Fibroblast of pulmonary artery (primary cell): ENCODE measurements around the gene FFAR1.

ENCODE experiments used
- DNase-seq: peaks from one replicate; pipeline ENCODE4 v3.0.0-alpha.2; 2010; ENCODE audit warnings: low read depth
- H3K4me3 ChIP-seq: replicated peaks from 2 replicates; pipeline ENCODE4 v1.5.1; 2011; ENCODE audit warnings: low read depth, mild to moderate bottlenecking, control low read depth, low read length, moderate library complexity
- CTCF ChIP-seq: IDR thresholded peaks from 2 replicates; pipeline ENCODE4 v1.5.1; 2011; ENCODE audit warnings: mild to moderate bottlenecking, control low read depth, low read length, inconsistent platforms; ENCODE audit errors: missing control alignments

Gene FFAR1

GRCh38 chr19:35347930-35348298, 212 bp downstream of the FFAR1 start:
- no peak overlapping the region for H3K4me3 ChIP-seq
- TF ChIP-seq CTCF = no peak
- DNase-seq = no peak

- TF ChIP-seq CTCF = no peak
- H3K4me3 ChIP-seq = no peak overlapping the region
- no peak for DNase-seq
Measured at GRCh38 chr19:35348911-35349611, 1.4 kb downstream of the FFAR1 start.

GRCh38 chr19:35349614-35350521, 2.2 kb downstream of the FFAR1 start:
- DNase-seq = no peak
- TF ChIP-seq CTCF = no peak
- H3K4me3 ChIP-seq = no peak overlapping the region

- TF ChIP-seq CTCF = no peak
- no peak for DNase-seq
Measured at GRCh38 chr19:35350591-35350990, 2.9 kb downstream of the FFAR1 start.

GRCh38 chr19:35351411-35352176, 3.9 kb downstream of the FFAR1 start:
- no peak for TF ChIP-seq CTCF
- DNase-seq = no peak
- no peak overlapping the region for H3K4me3 ChIP-seq

More at GRCh38 chr19:35350591-35350990, 2.9 kb downstream of the FFAR1 start:
- H3K4me3 ChIP-seq = no peak overlapping the region

- TF ChIP-seq CTCF = no peak
- no peak overlapping the region for H3K4me3 ChIP-seq
- no peak for DNase-seq
Measured at GRCh38 chr19:35352177-35352447, 4.4 kb downstream of the FFAR1 start.
